Neuron (in vitro differentiated cells): Measurements from ENCODE around the gene CEMIP.

Experiments
- H2AFZ ChIP-seq: one replicate; pipeline ENCODE4 v1.6.1; 2013; ENCODE audit warnings: low read depth, mild to moderate bottlenecking, inconsistent platforms, low read length, moderate library complexity
- H3K27me3 ChIP-seq: one replicate; pipeline ENCODE4 v1.6.1; 2013; ENCODE audit warnings: low read length; ENCODE audit not compliant: insufficient read depth
- H3K36me3 ChIP-seq: one replicate; pipeline ENCODE4 v1.6.1; 2013; ENCODE audit warnings: low read length; ENCODE audit not compliant: insufficient read depth
- H3K4me1 ChIP-seq: one replicate; pipeline ENCODE4 v1.6.1; 2013; ENCODE audit warnings: low read length; ENCODE audit not compliant: insufficient read depth
- H3K4me3 ChIP-seq: 2 replicates; pipeline ENCODE4 v1.5.1; 2013; ENCODE audit warnings: mild to moderate bottlenecking, low read length, moderate library complexity
- H3K9me3 ChIP-seq: one replicate; pipeline ENCODE4 v1.6.1; 2013; ENCODE audit warnings: low read length

CEMIP gene

DNA sequence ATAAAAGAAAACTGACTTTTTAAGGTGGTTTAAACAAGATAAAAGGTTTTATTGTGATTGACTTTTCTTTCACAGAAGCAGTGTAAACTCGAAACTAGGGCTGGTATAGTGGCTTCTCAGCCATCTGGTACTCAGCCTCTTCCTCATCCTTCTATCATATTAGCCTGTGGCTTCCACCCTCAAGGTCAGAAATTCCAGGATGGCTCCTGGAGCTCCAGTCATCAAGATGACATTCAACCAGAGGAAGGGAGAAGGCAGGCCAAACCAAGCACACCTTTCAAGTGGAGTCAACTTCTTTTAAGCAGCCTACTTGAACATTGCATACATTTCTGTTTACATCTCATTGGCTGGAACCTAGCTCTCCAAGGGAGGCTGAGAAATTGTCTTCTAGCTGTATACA lies 211.8 kb downstream of the CEMIP start:
- H3K9me3 ChIP-seq = no peaks in the 10 kb centered on the region
- H2AFZ ChIP-seq = no peak overlapping the region
- no peaks in the 10 kb centered on the region for H3K27me3 ChIP-seq
- no peaks in the 10 kb centered on the region for H3K36me3 ChIP-seq
- H3K4me3 ChIP-seq = no peak overlapping the region
- H3K4me1 ChIP-seq = peaks cover 17% of the 10 kb centered on the region

- Histone ChIP-seq H3K36me3 (no peaks in the 10 kb centered on the region), H3K9me3 (no peaks in the 10 kb centered on the region), H3K4me1 (peaks cover 17% of the 10 kb centered on the region), H3K4me3 (no peak overlapping the region), H2AFZ (no peak overlapping the region), H3K27me3 (no peaks in the 10 kb centered on the region)
Observed at GRCh38 chr15:80991421-80991820, 212.3 kb downstream of the CEMIP start.

GRCh38 chr15:80992006-80992405 lies 212.8 kb downstream of the CEMIP start:
- peaks cover 17% of the 10 kb centered on the region for H3K4me1 ChIP-seq
- H3K27me3 ChIP-seq = no peaks in the 10 kb centered on the region
- H3K36me3 ChIP-seq = no peaks in the 10 kb centered on the region
- no peak overlapping the region for H2AFZ ChIP-seq
- no peak overlapping the region for H3K4me3 ChIP-seq
- no peaks in the 10 kb centered on the region for H3K9me3 ChIP-seq

DNA sequence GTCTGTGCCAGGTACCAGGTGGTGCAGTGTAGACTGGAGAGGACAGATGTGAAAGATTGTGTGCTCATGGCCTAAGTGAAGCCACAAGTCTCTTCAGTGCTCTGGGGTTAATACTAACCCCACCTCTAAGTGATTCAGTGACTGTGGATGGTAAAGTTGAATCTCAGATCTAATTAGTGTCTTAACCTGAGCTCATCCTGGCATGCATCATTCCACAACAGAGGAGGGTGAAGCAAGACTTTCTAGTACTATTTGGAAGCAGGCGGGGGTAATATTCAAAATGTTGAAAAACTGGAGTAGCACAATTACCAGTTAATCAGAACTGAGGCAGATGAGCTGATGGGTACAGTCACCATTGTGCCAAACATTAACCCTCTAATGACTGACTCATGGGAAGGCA lies 213.3 kb downstream of the CEMIP start:
- Histone ChIP-seq H3K4me3 (no peak overlapping the region), H2AFZ (no peak overlapping the region), H3K9me3 (no peaks in the 10 kb centered on the region), H3K4me1 (peaks cover 17% of the 10 kb centered on the region), H3K36me3 (no peaks in the 10 kb centered on the region), H3K27me3 (no peaks in the 10 kb centered on the region)

GRCh38 chr15:80996247-80996646 lies 217.1 kb downstream of the CEMIP start:
- H3K36me3 ChIP-seq = no peaks in the 10 kb centered on the region
- no peak overlapping the region for H2AFZ ChIP-seq
- H3K4me1 ChIP-seq = peaks cover 7% of the 10 kb centered on the region
- H3K9me3 ChIP-seq = no peaks in the 10 kb centered on the region
- H3K27me3 ChIP-seq = no peaks in the 10 kb centered on the region
- H3K4me3 ChIP-seq = no peak overlapping the region

DNA sequence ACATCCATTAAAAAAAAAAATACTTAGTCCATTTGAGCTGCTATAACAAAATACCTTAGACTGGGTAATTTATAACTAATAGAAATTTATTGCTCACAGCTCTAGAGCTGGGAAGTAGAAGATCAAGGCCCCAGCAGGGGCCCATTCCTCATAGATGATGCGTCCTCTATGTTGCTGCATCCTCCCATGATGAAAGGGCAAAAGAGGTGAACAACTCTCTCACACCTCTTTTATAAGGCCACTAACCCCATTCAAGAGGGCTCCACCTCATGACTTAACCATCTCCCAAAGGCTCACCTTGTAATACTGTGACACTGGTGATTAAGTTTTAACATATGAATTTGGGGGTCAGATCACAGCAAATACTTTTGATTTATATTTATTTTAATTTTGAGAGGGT lies 218.5 kb downstream of the CEMIP start:
- Histone ChIP-seq H3K27me3 (no peaks in the 10 kb centered on the region), H3K9me3 (peaks cover 5% of the 10 kb centered on the region)

GRCh38 chr15:80998251-80998650 lies 219.1 kb downstream of the CEMIP start:
- H3K9me3 ChIP-seq = peaks cover 9% of the 10 kb centered on the region
- H3K27me3 ChIP-seq = no peaks in the 10 kb centered on the region
- no peak overlapping the region for H2AFZ ChIP-seq
- no peak overlapping the region for H3K4me3 ChIP-seq
- H3K36me3 ChIP-seq = peaks cover 12% of the 10 kb centered on the region
- peaks cover 15% of the 10 kb centered on the region for H3K4me1 ChIP-seq

More for the DNA sequence above, 218.5 kb downstream of the CEMIP start:
- H3K36me3 ChIP-seq = peaks cover 7% of the 10 kb centered on the region
- H2AFZ ChIP-seq = no peak overlapping the region
- no peak overlapping the region for H3K4me3 ChIP-seq
- peaks cover 15% of the 10 kb centered on the region for H3K4me1 ChIP-seq

- Histone ChIP-seq H3K27me3 (no peaks in the 10 kb centered on the region), H3K9me3 (peaks cover 12% of the 10 kb centered on the region), H3K4me1 (peaks cover 15% of the 10 kb centered on the region), H3K36me3 (peaks cover 21% of the 10 kb centered on the region), H3K4me3 (no peak overlapping the region), H2AFZ (no peak overlapping the region)
Observed at GRCh38 chr15:80999623-81000036, 220.5 kb downstream of the CEMIP start.

DNA sequence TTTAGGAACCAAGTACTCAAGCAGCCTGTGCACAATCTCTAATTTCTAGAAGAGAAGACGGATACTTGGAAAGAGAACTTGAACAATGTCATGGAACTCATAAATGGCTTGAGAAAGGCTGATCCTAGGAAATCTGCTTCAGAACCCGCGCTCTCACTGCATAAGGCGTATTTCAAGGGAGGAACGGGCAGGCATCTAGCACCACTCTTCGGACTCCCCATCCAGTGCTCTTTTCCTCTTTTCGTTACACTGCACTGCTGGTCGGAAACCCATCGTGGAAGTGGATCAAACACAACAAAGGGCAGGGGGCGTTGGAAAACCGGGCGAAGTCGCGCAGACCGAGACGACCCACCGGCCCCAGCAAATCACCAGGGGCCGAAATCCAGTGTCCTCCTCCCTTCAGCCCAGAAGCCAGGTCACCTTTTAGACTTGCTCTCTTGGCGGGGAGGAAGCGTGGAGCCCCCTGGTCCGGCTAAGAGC lies 221.0 kb downstream of the CEMIP start:
- H3K36me3 ChIP-seq = peaks cover 21% of the 10 kb centered on the region

GRCh38 chr15:81000624-81001151 lies 221.5 kb downstream of the CEMIP start, which contains the start of gene TLNRD1:
Gene TLNRD1, plus strand, starts transcription at chr15:81000923. Its CDS starts 1,349 bp downstream, at chr15:81002272.
- Histone ChIP-seq H2AFZ (peak within 1 kb of the TSS; percentile 100), H3K4me1 (peaks cover 11% of the 10 kb centered on the region), H3K36me3 (peaks cover 21% of the 10 kb centered on the region), H3K27me3 (no peaks in the 10 kb centered on the region), H3K9me3 (peaks cover 12% of the 10 kb centered on the region), H3K4me3 (peak within 1 kb of the TSS; percentile 85)

More for the DNA sequence above, 221.0 kb downstream of the CEMIP start:
- peak overlapping the region; percentile 85 for H3K4me3 ChIP-seq
- peaks cover 11% of the 10 kb centered on the region for H3K4me1 ChIP-seq
- no peaks in the 10 kb centered on the region for H3K27me3 ChIP-seq
- peaks cover 12% of the 10 kb centered on the region for H3K9me3 ChIP-seq
- H2AFZ ChIP-seq = peak overlapping the region; percentile 100
